ENCODE results near the gene STIM1.
A peak's percentile ranks its signal among the peaks of the same experiment; 100 is the strongest.

The STIM1 gene

GRCh38 chr11:3854660-3854976 is 846 bp upstream of the STIM1 start:
- Histone ChIP-seq H3F3A (ENCODE audit: insufficient read depth, low read length) (no peaks in the 10 kb centered on the region), H3K4me1 (ENCODE audit: insufficient read depth, low read length, severe bottlenecking) (peaks cover 62% of the 10 kb centered on the region), H3K79me2 (ENCODE audit: insufficient read depth, low read length) (peaks cover 32% of the 10 kb centered on the region), H3K27me3 (ENCODE audit: insufficient read depth, low read length) (no peaks in the 10 kb centered on the region), H4K20me1 (ENCODE audit: insufficient read depth, low read length) (no peaks in the 10 kb centered on the region), H3K27ac (ENCODE audit: low read depth, low read length, poor library complexity, severe bottlenecking) (peak overlapping the region; percentile 96), H3K4me2 (ENCODE audit: low read length) (peak overlapping the region; percentile 57), H3K9me3 (ENCODE audit: low read length) (no peaks in the 10 kb centered on the region), H3K9me2 (ENCODE audit: low read depth, low read length) (no peaks in the 10 kb centered on the region), H3K9ac (ENCODE audit: low read length) (peak overlapping the region; percentile 64), H2AFZ (ENCODE audit: low read length) (no peak overlapping the region), H3K4me3 (ENCODE audit: low read depth, low read length, poor library complexity, severe bottlenecking) (peak overlapping the region; percentile 85), H3K36me3 (ENCODE audit: insufficient read depth, low read length) (no peaks in the 10 kb centered on the region)
- TF ChIP-seq, protein P1, sequence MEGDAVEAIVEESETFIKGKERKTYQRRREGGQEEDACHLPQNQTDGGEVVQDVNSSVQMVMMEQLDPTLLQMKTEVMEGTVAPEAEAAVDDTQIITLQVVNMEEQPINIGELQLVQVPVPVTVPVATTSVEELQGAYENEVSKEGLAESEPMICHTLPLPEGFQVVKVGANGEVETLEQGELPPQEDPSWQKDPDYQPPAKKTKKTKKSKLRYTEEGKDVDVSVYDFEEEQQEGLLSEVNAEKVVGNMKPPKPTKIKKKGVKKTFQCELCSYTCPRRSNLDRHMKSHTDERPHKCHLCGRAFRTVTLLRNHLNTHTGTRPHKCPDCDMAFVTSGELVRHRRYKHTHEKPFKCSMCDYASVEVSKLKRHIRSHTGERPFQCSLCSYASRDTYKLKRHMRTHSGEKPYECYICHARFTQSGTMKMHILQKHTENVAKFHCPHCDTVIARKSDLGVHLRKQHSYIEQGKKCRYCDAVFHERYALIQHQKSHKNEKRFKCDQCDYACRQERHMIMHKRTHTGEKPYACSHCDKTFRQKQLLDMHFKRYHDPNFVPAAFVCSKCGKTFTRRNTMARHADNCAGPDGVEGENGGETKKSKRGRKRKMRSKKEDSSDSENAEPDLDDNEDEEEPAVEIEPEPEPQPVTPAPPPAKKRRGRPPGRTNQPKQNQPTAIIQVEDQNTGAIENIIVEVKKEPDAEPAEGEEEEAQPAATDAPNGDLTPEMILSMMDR (IDR thresholded peaks at IDR 0.05; ENCODE audit: low read length), result no peak
- TF ChIP-seq EZH2 (IDR thresholded peaks at IDR 0.05; ENCODE audit: borderline replicate concordance, low read length), result no peak

DNA sequence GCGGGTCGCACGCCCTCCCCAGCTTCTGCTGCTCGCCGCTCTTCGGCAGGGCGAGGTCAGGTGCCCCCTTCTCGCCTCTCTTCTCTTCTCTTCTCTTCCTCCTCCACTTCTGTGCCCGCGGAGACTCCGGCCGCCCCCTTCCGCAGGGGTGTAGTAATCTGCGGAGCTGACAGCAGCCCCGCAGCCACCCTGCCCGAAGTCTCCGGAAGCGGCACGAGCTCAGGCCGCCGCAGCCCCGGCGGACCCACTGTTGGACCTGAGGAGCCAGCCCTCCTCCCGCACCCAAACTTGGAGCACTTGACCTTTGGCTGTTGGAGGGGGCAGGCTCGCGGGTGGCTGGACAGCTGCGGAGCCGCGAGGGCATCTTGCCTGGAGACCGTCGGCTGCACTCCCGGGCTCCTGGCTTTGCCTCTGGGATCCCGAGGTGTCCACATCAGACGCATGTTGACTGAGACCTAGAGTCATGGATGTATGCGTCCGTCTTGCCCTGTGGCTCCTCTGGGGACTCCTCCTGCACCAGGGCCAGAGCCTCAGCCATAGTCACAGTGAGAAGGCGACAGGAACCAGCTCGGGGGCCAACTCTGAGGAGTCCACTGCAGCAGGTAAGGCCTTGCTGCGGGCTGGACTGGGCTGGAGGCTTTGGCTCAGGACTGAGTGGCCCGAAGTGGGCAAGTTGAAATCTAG is 486 bp downstream of the STIM1 start:
- Histone ChIP-seq H3K4me2 (ENCODE audit: low read length) (peak overlapping the region; percentile 97), H4K20me1 (ENCODE audit: insufficient read depth, low read length) (no peaks in the 10 kb centered on the region), H3K27me3 (ENCODE audit: insufficient read depth, low read length) (no peaks in the 10 kb centered on the region), H3K9me2 (ENCODE audit: low read depth, low read length) (no peaks in the 10 kb centered on the region), H3K79me2 (ENCODE audit: insufficient read depth, low read length) (peaks cover 46% of the 10 kb centered on the region), H2AFZ (ENCODE audit: low read length) (no peak overlapping the region), H3K36me3 (ENCODE audit: insufficient read depth, low read length) (no peaks in the 10 kb centered on the region), H3K9me3 (ENCODE audit: low read length) (no peaks in the 10 kb centered on the region), H3K27ac (ENCODE audit: low read depth, low read length, poor library complexity, severe bottlenecking) (peak overlapping the region; percentile 82), H3F3A (ENCODE audit: insufficient read depth, low read length) (no peaks in the 10 kb centered on the region), H3K4me1 (ENCODE audit: insufficient read depth, low read length, severe bottlenecking) (peaks cover 75% of the 10 kb centered on the region), H3K4me3 (ENCODE audit: low read depth, low read length, poor library complexity, severe bottlenecking) (peak overlapping the region; percentile 85), H3K9ac (ENCODE audit: low read length) (peak overlapping the region; percentile 85)
- TF ChIP-seq, protein P1 (IDR thresholded peaks at IDR 0.05; ENCODE audit: low read length), result no peak
- no peak for TF ChIP-seq EZH2 (IDR thresholded peaks at IDR 0.05; ENCODE audit: borderline replicate concordance, low read length)

DNA sequence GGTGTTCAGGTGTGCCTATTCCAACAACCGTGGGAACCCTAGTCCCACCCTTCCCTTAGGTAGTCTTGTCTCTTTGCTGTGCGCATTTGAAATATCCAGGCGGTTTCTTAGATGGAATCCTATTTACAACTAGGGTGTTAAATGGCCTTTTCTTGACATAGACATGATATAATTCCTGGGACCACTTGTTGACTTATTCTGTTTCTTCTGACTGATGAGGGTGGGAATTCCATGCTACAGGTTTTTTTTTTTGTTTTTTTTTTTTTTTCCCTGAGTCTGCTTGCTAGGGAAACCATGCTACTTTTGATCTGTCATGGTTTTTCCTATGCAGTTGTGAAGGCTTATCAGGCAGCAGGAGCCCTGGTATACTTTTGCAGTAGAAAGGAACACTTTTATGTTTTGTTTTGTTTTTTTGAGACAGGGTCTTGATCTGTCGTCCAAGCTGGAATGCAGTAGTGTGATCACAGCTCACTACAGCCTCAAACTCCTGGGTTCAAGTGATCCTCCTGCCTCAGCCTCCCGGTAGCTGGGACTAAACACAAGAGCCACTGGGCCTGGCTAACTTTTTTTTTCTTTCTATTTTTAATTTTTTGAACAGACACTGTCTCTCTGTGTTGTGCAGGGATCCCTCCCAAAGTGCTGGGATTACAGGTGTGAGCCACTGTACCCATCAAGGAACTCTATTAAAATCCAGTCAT is 1.5 kb downstream of the STIM1 start:
- Histone ChIP-seq H3K36me3 (ENCODE audit: insufficient read depth, low read length) (no peaks in the 10 kb centered on the region), H3K4me3 (ENCODE audit: low read depth, low read length, poor library complexity, severe bottlenecking) (peak overlapping the region; percentile 85), H4K20me1 (ENCODE audit: insufficient read depth, low read length) (no peaks in the 10 kb centered on the region), H3F3A (ENCODE audit: insufficient read depth, low read length) (no peaks in the 10 kb centered on the region), H2AFZ (ENCODE audit: low read length) (no peak overlapping the region), H3K27me3 (ENCODE audit: insufficient read depth, low read length) (no peaks in the 10 kb centered on the region), H3K27ac (ENCODE audit: low read depth, low read length, poor library complexity, severe bottlenecking) (peak overlapping the region; percentile 82), H3K4me1 (ENCODE audit: insufficient read depth, low read length, severe bottlenecking) (peaks cover 84% of the 10 kb centered on the region), H3K9me2 (ENCODE audit: low read depth, low read length) (no peaks in the 10 kb centered on the region), H3K9ac (ENCODE audit: low read length) (peak overlapping the region; percentile 85), H3K9me3 (ENCODE audit: low read length) (no peaks in the 10 kb centered on the region), H3K4me2 (ENCODE audit: low read length) (peak overlapping the region; percentile 97), H3K79me2 (ENCODE audit: insufficient read depth, low read length) (peaks cover 53% of the 10 kb centered on the region)
- no peak for TF ChIP-seq EZH2 (IDR thresholded peaks at IDR 0.05; ENCODE audit: borderline replicate concordance, low read length)
- TF ChIP-seq, protein P1 (IDR thresholded peaks at IDR 0.05; ENCODE audit: low read length), result no peak

Measured in OCI-LY1 (cell line).